Measurements from ENCODE around the gene BEST2.

BEST2 gene

DNA sequence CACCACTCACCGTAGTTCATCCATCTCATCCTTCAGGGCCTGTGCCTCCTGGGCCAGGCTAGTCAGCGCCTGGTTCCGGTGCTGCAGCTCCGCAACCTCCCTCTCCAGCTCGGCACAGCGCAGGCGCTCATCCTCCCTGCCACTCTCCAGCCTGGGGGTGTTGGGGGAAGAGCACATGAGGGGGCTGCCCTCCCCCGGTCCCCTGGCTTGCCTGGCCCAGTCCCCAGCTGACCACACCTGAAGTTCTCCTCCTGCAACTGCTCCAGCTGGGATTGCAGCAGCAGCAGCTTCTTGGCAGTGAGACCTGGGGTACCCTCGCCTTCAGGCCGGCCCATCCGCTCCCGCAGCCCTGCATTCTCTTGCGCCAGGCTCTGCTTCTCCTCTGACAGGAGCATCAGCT is 19.3 kb downstream of the BEST2 start:
- no peak for DNase-seq

DNA sequence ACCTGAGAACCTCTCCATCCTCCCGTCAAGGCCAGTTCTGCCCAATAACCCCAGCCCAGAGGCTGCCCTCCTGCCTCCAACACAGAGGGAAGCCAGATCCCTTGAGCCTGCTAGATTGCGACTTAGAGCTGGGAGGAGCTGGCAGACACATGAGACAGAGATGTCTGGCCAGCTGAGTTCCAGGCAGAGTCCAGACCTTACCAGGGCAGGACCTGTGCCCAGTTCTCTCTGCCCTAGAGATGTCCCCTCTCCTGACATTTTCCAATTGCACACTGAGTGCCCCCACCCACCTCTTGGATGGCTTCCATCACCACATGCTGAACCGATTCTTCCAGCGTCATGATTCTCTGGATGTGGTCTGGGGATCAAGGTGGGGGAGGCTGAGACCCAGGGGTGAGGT is 20.7 kb downstream of the BEST2 start:
- no peak for DNase-seq

DNA sequence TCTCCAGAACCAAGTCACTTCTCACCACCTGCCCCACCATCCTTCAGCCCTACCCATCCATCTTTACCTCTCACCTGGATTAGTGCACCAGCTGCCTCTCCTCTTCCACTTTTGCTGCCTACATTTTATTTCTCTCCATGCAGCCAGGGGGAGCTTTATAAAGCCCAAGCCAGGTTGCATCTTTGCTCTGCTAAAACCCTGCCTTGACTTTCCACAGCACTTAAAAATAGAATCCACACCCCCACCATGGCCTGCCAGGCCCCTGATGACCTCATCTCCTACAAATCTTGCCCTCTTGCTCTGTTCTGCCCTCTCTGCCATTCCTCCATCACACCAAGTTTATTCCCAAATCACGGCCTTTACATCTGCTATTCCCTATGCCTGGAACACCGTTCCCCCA is 22.0 kb downstream of the BEST2 start:
- DNase-seq, result no peak

DNA sequence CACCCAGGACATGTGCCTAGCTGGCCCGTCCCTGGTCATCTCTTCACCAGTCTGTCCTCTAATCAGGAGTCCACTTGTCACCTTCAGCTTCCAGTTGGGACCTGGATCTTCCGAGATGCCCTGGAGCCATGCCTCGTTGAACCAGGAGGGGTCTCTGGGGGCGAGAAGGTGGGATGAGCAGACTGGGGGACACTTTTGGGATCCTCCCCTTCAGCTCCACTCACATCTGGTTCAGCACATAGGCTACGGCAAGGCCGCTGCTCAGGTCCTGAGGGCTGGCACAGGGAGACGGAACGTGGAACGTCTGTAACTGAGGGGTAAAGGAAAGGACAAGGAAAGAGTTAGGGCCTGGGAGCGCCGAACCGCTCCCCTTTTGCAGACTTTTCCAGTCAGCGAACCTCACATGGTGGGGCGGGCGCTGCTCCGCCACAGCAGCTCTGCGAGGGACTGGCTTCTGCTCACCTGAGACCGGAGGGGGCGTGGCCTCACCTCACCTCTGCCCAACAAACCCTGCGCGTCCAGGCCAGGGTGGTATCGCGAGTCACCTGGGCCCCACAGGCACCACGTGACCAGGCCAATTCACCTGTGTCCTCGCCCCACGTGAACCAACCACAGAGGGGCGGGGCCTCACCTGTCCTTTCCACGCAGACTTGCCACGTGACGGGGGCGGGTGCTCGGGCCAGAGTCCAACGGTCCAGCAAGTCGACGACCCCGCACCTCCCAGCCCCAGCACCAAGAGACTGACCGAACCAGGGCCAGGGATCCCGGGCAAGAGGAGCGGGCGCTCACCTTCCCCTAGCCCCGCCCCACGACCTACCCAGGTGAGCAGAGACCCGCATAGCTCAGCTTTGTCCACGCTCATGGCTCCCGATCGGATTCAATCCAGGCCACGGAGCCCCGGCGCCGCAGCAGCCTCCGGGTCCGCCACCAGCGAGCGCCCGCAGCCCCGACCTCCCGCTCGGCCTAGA is 23.3 kb downstream of the BEST2 start, which contains the start of gene HOOK2:
Gene HOOK2, minus strand, starts transcription at position 965 of the 968 bp plus-strand sequence. Its CDS starts 103 bp downstream, at position 862.
- DNase-seq, result peak; percentile 80

DNA sequence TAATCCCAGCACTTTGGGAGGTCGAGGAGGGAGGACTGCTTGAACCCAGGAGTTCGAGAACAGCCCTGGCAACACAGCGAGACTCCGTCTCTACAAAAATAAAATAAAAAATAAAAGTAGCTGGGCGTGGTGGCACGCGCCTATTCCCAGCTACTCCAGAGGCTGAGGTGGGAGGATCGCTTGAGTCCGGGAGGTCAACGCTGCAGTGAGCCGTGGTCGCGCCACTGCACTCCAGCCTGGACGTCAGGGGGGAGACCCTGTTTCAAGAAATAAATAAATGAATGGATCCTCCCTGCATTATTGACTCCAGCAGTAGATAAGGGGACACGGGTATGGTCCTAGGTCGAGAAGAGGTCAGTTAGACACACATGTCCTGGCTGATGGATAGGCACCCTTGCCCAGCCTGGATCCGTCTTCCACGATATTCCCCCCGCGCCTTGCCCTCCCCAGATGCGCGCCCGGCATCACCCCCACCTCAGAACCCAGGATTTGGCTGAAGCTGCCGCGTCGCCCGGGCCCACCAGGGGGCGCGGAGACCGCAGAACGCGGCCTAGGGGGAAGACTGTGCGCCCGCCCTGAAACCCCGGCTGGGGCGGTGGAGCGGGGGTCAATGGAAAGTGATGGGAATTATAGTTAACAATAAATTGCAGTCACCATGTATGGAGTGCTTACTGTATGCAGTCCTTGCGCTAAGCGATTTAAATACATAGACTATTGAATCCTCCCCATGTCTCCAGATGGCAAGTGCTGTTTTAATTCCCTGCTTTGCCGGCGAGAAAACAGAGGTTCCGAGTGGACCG is 25.8 kb downstream of the BEST2 start:
- DNase-seq, result peak; percentile 65

DNA sequence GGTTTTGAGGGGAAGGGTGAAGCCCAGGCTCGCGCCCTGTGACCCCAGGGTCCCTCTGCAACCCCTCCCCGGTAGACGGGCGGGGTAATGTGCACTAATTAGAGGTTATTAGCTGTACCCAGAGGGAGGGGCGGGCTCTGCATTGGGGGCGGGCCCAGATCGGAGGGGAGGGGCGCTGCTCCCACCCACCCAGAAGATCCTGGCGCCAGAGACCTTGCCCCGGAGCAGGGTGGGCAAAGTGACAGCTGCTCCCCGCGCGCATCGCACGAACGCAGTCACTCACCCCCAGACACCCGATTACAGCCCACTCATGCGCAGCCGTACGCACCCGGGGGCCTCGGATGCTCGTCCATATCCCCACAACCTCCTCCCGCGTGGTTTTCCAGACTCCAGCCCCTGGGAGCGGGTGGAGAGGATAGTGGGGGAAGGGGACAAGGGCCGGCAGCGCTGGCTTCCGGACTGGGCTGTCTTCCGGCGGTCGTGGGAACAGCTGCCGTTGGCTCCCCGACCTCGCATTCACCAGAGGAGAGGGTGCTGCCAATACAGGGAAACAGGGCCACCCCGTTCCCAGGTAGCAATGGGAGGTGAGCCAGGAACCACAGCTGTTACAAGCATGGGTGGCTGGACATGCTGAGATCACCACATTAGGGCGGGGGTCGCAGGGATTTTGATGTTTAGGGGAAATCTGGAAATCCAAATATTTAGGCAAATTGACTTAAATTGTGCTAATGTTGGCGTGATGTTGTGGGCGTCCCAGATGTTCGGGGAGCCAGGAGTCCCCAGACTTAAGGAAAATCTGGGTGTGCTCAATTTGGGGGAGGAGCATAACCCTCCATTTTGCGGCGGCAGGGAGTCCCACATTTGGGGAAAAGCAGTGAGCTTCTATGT is 26.7 kb downstream of the BEST2 start:
- peak; percentile 31 for DNase-seq

DNA sequence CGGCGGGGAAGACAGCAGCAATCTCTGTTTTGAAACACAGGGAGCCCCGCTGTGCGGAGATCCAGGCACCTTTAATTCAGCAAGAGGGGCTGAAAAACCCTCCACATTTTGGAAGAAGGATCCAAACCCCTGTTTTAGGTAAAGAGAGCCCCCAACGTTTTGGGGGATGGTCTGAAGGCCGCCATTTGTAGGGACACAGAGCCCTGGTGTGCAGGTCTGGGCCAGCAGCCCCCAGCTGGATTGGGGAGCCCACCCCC is 27.2 kb downstream of the BEST2 start:
- no peak for DNase-seq

DNA sequence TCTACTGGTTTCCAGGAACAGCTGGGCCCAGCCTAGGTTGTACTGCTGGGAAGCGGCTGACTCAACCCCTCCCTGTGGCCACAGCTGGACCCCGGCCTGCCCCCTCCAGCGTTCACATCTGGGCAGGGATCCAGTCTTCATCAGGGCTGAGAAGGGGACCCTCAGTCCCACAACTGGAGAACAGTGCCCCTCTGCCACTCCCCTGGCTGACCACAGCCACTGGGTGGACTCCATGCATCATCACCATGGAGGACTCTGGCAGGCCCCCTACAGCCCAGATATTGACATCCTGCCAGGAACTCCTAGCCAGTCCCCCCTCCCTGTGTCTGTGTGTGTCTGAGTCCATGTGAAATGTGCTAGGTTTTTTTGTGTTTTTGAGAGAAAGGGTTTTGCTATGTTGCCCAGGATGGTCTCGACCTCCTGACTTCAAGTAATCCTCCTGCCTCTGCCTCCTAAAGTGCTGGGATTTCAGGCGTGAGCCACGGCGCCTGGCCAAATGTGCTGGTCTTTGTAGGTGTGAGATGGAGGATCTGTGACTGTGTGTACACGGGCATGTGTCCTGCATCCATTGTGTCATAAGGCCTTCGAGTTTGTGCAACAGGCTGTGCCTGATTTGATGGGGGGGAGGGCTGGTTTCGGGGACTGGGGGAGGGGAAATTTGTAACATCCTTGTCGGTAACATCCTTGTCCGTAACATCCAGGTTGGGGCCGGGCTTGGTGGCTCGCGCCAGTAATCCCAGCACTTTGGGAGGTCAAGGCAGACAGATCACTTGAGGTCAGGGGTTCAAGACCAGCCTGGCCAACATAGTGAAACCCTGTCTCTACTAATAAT is 27.8 kb downstream of the BEST2 start:
- DNase-seq, result no peak

DNA sequence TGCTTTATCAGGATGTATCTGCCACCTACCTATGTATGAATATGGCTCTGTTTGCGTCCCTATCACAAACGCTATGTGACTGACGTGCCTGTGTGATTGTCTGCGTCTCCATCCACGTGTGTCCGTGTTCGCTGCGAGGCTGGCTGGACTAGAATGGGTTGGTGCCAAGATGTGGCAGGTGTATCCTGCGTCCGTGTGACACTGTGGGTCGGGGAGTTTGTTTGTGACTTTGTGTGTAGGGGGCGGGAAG is 30.5 kb downstream of the BEST2 start:
- no peak for DNase-seq

DNA sequence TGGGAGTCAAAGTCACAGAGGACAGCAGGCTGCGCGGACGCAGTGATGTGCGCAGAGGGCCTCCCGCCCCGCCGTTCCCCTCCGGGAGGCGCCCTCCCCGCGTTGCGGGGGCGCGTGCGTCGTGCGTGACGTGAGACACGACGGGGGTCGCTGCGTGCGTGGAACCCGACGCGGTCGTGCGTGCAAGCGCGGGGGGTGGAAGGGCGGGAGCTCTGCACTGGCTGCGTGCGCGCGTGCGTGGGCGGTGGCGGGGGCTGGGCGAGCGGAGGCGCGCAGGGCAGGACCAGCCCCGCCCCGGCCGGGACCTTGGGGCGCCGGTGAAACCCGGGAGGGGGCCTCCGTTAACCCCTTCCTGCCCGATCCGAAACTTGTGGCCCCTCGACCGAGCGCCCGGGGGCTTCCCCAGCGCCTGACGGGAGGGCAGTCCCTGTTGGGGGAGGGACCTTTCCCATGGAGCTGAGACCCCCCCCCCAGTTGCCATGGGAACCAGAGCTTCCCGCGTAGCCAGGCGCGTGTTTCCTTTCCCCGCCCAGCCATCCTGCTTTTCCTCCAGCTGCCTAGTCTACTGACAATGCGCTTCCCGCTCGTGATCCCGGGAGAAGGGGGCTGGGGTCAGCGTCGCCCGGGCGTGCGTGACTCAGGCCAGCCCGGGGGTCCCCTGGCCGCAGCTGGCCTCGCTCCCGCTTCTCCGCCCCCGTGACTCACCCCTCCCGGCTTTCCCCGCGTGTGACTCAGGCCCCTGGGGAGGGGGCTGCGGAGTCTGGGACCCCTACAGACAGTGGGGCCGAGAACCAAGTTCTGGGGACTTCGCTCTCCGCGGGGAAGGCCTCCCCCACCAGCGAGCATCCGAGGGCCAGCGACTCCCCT is 31.1 kb downstream of the BEST2 start:
- peak; percentile 63 for DNase-seq

DNA sequence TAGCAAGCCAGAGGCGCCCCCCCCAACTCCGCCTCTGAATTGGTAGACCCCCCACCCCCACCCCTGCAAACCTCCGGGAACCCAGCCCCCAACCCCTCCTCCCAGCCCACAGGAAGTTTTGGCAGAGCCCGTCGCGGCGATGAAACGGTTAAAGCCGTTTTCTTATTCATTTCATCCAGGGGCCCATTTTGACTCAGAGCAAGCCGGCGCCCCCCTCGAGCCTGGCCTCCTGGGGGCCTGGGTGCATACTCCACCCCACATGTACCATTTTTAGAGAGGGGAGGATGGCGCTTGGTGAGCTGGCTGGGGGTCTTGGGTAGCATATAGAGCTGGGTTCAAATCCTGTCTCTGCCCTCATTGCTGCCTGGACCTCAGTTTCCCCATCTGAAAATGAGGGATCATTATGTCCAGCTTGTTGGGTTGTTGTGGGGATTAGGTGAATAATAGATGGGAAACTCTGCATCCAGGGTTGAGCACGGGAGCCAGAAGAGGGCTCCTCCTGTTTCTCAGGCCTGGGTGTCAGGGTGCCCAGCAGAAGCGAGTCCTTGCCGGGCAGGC is 31.8 kb downstream of the BEST2 start:
- no peak for DNase-seq

DNA sequence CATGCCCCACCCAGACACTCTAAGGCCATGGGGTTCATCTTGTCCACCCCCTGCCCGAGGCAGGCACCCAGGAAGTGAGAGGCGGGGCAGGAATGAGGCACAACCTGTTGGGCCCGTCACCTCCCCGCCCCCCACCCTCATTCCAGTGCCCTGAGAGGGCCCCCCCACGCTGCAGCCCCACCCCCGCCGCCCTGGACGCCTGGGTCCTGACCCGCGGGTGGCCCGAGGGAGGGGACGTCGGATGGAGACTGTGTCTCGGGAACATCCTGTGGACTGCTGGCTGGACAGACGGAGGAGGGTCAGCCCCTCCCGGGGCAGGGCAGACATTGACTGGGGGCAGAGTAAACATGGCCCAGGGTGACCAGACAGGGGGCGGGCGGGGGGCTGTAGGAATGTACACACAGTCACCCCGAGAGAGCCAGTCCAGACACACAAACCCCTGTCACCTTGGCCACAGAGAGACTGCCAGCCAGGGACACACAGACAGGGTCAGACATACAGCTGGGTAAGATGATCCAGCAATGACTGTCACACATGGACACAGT is 32.3 kb downstream of the BEST2 start:
- DNase-seq, result no peak

DNA sequence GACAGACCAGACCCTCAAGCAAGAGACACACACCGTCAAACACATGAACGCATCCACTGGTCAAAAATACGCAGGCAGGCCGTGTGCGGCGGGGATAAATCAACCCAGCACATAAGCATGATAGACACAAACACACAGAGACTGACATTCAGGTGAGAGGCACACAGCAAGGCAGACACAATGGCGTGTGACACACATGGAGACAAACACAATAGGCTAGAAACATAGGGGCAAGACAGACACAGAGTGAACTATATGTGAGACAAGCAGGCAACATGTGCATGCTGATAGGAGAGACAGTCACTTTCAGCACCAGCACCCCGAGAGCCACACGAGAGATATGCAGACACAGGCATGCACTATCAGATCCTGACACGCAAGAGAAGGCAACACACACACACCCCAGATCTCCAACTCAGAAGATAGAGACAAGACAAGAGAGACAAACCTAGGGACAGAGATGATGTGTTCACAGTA is 32.8 kb downstream of the BEST2 start:
- no peak for DNase-seq

DNA sequence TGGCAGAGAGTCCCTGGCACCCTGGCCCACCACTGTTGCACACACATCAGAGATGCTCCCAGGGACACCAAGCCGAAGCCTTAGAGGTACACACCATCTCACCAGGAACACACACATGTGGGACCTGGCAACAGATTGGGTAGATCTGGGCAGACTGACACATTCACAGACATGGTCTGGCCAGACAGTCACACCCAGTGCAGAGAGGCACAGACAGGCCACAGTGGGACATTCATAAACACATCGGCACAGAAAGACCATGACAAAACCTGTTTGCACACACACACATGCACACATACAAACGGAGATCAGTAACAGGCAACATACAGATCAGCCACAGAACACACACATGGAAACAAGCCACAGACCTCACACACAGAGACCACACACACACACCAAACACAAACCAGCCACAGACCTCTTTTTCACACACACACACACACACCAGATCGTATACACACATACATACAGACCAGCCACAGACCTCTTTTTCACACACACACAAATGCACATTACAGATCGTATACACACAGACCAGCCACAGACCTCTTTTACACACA is 33.4 kb downstream of the BEST2 start:
- no peak for DNase-seq

DNA sequence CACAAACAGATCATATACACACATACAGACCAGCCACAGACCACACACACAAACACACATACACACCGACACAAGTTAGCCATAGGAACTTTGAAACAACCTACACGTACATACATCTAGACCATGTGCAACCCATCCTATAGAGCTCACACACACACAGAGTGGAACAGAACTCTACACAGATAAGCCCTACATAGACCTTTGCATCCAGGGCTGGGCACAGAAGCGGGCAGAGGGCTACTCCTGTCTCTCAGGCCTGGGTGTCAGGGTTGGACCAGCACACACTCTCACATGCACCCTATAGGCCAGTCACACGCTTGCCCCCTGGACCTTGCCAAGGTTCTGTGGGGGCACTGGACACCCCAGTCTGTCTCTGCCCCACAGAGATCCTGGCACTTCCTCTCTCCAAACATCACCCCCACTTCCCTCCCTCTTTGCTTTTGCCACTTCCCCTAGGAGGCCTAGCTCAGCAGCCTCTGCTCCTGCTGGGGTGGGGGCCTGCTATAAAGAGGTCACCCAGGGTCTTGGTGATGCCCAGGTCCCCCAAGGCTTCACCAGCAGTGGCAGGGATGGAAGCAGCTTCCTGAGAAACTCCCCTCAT is 33.9 kb downstream of the BEST2 start:
- no peak for DNase-seq

DNA sequence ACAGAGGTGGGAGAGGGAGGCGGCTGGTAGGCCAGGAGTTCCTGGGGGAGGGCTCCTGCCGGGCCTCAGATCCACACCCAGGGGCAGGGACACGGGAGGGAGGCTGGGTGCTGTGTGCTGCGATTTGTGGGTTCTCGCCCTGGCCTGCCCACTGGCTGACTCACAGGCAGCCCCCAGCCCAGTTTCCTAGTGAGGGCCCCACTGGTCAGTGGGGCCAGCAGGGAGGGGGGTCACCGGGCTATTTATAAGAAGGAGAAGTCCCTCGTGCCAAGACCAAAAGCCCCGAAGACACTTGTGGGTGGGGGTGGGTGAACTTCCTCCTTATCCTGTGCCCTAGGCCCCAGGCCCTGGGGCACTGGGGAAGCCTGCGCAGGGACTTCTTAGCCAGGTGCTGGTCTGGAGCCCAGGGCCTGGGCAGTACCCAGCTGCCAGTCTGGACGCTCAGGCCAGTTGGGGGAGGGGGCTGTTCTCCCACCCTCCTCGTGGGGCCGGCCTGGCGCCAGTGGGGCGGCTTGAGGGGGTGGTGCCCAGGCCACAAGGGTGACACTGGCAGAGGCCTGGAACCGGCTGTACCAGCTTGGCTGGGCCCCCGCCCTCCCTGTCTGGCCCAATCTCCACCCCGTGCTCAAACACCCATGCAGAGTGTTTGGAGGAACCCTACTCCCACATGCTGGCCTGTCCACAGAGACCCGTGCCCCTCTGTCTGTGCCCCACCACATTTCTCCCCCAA is 34.7 kb downstream of the BEST2 start:
- DNase-seq, result no peak

DNA sequence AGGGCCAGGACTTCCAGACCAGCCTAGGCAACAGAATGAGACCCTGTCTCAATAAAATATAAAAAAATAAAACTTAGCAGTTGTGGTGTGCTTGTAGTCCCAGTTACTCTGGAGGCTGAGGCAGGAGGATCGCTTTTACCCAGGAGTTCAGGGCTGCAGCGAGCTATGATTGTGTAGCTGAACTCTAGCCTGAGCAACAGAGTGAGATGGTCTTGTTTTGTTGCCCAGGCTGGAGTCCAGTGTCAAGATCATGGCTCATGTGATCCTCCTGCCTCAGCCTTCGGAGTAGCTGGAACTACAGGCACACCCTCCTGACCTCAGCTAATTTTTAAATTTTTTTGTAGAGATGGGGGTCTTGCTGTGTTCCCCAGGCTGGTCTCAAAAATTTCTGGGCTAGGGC is 35.4 kb downstream of the BEST2 start:
- DNase-seq, result no peak

DNA sequence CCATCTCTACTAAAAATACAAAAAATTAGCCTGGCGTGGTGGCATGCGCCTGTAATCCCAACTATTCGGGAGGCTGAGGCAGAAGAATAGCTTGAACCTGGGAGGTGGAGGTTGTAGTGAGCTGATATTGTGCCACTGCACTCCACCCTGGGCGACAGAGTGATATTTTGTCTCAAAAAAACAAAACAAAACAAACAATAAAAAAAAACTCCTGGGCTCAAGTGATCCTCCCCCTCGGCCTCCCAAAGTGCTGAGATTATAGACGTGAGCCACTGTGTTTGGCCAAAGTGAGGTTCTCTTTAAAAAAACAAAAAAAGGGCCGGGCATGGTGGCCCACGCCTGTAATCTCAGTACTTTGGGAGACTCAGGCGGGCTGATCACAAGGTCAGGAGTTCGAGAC is 35.9 kb downstream of the BEST2 start:
- no peak for DNase-seq

DNA sequence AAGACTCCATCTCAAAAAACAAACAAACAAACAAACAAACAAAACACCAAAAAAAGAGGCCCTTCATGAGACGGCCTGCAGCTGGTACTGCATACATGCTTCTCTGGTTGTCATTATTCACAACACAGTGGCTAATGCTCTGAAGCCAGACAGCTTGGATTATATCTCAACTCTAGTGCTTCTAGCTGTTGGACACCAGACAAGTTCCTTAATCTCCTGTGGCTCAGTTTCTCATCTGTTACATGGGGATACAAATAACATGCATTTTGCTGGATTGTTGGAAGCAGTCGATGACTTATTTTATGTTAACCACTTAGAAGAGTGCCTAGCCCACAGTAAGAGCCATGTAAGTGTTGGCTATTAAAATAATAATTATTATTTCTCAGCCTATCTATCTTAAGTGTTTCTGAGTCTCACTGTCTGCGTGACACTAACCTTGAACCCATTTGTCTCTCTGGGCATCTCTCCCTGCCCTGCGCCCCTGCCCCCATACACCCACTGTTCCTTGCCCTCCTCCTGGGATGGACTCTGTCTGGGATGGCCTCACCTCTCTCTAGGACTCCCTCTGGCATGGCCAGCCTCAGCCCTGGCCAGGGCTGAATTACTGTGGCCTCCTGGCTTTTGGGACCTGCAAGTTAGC is 36.6 kb downstream of the BEST2 start:
- no peak for DNase-seq
